Measurements from ENCODE around the gene GAB2.

DNA sequence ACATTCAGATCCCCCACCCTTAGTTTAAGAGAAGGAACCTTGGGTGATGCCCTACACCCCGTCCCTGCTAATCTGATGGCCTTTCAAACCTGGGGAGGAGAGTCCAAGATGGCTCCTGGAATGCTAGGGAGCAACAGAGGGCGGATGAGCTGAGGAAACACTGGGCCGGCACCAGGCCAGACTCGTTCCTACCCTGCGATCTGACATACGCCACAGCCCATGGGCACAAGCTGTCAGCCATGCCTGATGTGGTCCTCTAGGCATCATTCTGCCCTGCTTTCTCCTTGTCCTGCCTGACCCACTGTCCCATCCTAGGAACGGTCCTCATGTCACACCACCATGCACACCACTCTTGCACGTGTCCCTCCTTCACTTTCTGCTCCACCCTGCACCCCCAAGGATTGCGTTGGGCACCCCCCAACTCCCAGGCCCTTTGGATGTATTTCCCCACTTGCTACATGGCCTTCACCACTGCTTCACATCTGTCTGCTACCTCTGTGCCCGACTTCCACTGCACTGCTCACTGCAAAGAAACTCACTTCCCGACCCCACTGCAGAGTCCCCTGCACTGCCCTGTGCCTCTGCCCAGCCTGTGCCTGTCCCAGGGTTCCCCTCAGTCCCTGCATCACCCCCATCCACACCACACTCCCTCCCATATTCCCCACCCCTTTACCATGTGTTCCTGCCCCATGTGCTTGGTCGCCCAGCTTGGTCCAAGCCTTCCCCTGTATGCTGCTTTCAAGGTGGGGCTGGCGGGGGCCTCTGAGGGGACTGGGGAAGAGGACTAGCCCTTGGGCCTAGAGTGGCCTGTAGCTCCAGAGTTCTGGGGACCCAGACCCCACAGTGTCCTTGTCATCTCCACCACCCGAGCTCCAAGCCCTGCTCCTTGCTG lies 199.7 kb downstream of the GAB2 start:
- TF ChIP-seq POLR2A (IDR thresholded peaks at IDR 0.05) (no peak), CTCF (IDR thresholded peaks at IDR 0.05) (no peak)

All from lower leg skin (tissue), 3 donors.